GM12865 (cell line): ENCODE results near the gene BTBD16.

Experiments
- DNase-seq: peaks from one replicate; pipeline ENCODE4 v3.0.0; 2010; ENCODE audit warnings: low read depth
- H3K4me3 ChIP-seq: 2 replicates; pipeline ENCODE4 v1.5.1; 2011; ENCODE audit warnings: mild to moderate bottlenecking, low read depth, low read length, control low read depth
- TF ChIP-seq, protein P1 (sequence below): IDR thresholded peaks from 2 replicates; pipeline ENCODE4 v1.5.1; 2011; ENCODE audit warnings: low read length, control low read depth, low read depth, inconsistent platforms; ENCODE audit not compliant: insufficient read depth; ENCODE audit errors: missing control alignments

Gene BTBD16

DNA sequence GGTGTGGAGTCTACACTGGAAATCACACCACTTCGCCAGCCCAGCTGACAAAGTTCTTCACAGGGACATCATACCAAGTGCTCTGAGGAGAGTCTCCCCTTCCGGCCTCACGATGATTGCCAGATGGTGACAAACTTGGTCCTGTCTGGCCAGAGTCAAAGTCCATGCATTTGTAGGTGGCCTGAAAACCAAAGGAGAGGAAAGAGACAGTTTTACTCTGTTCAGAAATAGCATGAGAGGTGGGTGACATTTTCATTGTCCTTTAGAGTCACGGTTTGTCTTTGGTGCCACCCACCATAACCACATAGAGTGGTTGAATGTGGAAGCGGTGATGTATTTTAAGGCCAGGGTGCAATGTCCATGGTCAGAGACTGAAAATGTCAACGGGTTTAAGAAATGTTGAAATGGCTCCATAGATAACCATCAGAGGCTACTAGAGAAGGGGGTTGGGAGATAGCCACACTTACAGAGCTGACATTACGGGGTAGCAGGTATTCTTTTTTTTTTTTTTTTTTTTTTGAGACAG lies 33.0 kb downstream of the BTBD16 start:
- TF ChIP-seq, protein P1, sequence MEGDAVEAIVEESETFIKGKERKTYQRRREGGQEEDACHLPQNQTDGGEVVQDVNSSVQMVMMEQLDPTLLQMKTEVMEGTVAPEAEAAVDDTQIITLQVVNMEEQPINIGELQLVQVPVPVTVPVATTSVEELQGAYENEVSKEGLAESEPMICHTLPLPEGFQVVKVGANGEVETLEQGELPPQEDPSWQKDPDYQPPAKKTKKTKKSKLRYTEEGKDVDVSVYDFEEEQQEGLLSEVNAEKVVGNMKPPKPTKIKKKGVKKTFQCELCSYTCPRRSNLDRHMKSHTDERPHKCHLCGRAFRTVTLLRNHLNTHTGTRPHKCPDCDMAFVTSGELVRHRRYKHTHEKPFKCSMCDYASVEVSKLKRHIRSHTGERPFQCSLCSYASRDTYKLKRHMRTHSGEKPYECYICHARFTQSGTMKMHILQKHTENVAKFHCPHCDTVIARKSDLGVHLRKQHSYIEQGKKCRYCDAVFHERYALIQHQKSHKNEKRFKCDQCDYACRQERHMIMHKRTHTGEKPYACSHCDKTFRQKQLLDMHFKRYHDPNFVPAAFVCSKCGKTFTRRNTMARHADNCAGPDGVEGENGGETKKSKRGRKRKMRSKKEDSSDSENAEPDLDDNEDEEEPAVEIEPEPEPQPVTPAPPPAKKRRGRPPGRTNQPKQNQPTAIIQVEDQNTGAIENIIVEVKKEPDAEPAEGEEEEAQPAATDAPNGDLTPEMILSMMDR = no peak
- no peak for DNase-seq

DNA sequence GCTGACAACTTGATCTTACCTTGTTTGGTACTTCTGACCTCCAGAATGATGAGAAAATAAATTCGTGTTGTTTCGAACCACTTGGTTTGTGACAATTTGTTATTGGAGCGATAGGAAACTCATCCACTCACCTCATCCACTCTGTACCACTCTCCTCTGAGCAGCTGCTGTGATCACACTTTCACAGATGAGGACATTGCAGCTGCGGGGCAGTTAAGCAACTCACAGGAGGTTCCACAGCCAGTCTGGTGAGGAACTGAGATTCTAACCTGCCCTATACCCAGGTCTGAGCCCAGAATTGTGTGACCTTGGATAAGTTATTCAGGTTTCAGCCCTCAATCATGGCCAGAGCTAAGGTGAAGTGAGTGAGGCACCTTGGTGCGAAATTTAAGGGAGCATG lies 35.2 kb downstream of the BTBD16 start:
- DNase-seq = no peak
- TF ChIP-seq, protein P1 = no peak
- H3K4me3 ChIP-seq = no peak overlapping the region

More for the DNA sequence above, 33.0 kb downstream of the BTBD16 start:
- no peak overlapping the region for H3K4me3 ChIP-seq

DNA sequence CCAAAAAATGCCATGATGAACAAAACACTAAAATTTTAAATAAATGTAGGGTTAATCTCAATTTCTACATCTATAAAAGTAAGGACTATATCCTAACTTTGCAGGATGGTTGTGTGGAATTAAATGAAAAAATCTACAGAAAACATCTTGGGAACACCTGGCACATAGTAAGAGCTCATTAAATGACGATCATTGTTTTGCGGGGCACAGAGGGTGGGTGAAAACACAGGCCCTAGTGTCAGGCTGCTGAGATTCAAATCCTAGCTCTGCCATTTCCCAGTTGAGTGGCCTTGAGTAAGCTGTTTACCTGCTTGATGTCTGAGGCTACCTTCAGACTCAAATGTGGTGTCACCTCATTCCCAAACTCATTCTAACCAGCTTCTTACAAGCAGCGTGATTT lies 35.6 kb downstream of the BTBD16 start:
- TF ChIP-seq, protein P1 = no peak
- H3K4me3 ChIP-seq = no peak overlapping the region
- DNase-seq = no peak

DNA sequence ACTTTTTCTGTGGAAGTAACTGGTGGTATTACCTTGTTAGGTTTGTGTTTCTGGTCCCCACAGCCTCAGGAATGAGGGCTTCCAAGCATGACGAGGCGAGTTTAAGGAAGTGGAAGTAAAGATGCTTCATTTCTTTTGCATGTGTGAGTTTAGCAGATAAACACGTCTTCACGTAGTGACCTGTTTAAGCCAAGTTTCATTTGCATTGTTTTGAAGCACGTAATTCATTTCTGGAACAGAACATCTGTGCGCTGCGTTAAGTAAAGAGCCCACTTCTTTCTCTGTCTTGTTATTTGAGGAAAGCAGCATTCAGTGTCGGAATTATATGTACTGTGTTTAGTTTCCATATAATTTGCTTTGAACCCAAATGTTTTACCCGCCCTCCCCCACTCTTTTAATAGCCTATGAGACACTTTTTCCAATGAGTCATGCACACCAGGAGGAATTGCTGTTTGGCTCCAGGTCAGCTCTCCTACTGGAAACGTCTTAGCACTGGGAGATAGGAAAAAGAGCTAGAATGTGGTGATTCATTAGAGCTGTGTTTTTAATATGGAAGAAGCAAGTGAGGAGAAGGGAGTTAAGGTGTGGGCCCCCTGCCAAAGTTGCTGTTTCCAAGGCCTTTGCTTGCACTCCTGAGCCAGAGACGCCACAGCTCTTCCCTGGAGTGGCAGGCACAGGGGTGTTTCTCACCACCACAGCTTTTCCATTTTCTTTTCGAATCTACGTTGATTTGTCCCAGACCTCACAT lies 36.7 kb downstream of the BTBD16 start:
- no peak overlapping the region for H3K4me3 ChIP-seq
- peak; percentile 41 for DNase-seq
- TF ChIP-seq, protein P1 = no peak

DNA sequence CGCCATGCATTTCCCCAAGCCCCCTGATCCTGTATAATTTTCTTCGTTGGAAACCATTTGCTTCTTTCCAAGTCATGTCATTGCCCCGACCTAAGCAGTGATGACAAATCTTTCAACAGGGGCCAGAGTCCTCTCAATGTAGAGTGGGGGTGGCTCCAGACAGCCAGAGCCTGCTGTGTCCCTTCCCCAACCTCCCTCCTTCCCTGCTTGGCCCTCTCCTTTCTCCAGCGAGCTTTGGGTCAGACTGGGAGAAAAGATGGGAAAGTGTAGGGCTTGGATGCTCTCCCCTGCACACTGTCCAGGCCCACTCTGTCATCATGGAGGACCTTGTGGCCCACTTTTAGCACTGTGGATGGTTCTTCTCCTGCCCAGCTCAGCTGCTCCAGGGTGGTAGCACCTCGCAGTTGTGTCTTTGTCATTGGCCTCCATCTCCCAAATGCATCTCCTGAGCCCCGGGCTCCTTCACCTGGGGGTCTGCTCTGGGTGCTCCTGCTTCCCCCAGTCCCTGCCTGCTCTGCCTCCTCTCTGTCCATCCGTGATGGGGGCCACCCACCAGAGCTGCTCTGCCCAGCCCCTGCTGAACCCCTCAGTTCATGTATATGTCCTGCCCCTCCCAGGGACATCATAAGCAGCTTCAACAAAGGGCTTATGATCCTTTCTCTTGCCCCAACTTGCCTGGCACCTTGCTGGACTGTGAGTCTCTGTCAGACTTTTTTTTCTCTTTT lies 37.5 kb downstream of the BTBD16 start:
- H3K4me3 ChIP-seq = no peak overlapping the region
- DNase-seq = no peak
- TF ChIP-seq, protein P1 = no peak

DNA sequence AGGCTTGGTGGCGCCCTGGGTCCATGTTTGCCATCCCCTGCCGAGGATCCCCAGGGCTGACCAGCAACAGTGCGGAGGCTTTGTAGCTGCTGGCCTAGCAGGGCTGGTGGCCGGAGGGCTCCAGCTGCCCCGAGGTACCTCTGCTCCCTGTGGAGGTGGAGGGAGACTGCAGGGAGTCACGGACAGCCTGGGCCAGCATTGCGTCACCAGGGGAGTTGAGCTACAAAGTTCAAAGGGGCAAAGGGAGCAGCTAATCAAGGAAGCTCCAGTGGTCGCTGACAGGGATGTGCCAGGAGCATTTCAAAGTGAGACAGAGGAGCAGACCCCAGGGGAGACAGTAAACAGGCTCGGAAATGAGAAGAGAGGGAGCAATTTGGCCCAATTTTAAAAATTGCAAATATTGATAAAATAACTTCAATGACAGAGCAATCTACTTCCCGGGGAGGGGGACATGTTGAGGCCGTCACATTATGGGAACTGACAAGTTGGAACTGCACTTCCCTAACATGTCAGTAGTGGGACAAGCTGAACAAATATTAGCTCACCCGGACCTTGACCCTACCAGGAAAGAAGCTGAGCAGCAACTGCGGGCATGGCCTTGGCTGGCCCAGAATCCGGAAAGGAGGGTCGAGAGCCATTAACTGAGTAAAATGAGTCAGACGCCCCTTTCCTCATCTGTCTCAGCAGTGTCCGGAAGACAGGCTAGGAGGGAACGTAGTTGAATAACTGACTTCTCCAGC lies 39.4 kb downstream of the BTBD16 start:
- DNase-seq = no peak
- H3K4me3 ChIP-seq = no peak overlapping the region

More for the DNA sequence above, 39.4 kb downstream of the BTBD16 start:
- TF ChIP-seq, protein P1 = no peak
